NCI-H2171 treated with DMSO at 0.1 percent for 48 hours (cell line): Measurements from ENCODE around the gene PTPRE.

ENCODE experiments used
- DNase-seq: peaks from one replicate; lab custom pipeline; 2025; lab: John Stamatoyannopoulos, UW

Gene PTPRE

DNA sequence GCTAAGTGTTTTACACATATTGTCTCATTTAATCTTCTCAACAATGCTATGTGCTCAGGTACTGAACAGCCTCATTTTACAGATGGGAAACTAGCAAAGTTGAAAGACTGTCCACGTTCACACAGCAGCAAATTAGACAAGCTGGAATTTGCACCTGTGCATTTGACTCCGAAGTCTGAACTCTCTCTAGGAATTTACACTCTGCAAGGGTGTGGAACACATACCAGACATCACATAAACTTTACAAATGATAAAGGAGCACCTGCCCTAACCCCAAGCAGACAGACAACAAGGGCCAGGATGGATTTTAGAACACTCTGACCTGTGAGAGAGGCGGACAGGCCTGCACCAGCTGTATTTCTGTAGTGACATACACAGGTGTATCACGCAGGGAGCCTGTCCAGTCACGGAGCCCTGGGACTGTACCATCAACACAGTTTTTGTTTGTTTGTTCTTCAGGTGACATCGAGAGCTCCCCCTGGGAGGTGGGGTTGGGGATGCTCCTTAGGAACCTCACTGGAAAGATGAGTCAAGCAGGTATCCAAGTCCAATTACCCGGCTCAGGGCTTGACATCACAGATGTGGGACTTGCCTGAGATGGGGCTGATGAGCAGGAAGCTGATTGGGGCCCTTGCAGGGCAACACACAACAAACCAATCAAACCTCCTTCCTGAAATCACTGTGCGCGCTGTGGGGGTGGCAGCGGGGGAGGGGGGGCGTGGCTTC lies 188.3 kb downstream of the PTPRE start:
- DNase-seq = peak; percentile 25

DNA sequence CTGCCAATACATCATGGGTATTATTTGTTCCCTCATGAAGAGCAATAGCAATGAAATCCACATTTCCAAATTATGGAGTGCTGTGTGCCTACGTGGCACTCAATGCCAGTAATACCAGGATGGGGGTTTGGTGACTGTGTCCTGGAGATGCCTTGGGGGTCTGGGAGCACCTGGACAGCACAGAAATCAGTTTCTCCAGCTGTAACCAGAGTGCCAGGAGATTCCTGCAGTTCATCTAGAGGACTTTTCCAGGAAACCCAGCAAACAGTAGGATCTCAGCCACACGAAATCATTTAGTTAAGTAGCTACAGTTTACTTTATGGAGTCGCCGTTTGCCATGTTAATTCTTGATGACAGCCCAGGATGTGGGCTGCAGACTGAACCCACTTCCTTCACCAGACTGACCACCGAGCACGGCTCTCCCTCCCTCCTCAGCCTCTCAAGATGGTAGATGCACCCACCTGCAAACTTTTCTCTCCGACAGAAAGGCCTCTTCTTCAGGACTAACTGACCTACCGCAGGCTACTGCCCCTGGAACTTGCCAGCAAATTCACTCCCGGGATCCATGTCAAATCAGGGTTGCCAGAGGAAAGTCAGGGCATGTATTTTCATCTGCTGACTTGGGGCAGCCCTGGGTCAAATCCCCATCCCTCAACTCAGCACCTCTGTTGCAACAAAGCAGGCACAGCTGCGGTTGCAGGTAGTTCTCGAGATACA lies 189.0 kb downstream of the PTPRE start:
- no peak for DNase-seq

DNA sequence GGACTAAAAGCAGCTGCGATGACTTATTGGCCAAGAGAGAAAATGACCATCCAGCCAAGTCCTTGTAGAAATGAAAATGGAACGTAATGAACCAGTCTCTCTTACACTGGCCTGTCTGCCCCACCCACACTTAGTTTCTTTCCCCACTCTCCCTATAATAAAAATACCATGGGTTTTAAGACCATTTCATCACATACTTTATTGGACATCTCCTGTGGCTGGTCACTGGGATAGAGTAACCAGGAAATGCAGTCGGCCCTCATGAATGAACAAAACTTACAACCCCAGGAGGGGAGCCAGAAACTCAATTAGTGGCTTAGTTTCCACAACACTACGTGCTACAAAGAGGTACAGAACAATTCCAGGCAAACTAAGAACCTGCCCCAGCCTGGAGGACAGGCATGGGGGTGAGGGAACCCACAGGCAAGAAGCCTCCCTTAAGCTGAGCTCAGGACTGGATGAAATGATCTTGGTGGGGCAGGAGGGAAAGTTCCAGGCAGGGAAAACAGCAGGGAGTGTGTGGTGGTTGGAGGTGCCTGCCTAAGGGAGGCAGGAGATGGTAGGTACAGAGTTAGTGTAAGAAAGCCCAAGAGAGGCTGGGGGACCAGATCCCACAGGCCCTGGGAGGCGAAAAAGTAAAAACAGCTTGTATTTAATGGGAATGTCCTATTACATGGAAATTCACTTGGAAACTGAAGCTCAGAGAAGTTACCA lies 189.7 kb downstream of the PTPRE start:
- DNase-seq = no peak

DNA sequence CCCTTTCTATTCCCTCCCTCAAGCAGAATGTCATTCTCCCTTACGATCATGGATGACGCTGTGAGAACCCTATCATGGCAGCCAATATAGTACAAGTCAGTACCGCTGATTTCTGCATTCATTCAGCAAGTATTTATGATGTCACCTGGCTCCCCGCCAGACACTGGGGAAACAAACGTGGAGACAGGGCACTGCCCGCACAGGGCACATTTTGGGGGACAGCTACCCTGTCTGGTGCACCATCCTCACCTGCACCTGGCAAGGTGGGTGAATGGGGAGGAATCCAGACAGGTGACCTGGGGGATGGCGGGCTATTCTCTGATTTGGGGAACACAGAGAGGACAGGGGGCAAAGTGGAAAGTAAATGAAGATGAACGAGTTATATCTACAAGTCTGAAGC lies 190.9 kb downstream of the PTPRE start:
- no peak for DNase-seq

DNA sequence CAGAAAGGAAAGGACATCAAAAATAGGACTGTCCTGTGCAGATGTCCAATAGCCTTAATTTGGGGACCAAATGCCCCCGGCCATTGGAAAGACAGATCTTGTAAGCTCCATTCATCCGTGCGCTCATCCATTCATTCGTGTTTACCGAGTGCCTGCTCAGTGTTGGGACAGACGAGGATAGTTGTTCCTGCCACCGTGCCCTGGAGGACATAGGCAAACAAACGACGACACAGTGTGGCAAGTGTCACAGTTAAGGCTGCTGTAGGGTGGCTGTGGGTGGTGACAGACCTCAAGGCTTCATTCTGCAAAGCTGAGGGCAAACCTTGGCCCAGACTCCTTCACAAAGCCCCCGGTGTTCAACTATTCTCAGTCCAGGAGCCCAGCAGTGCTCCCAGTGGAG lies 191.7 kb downstream of the PTPRE start:
- DNase-seq = no peak

DNA sequence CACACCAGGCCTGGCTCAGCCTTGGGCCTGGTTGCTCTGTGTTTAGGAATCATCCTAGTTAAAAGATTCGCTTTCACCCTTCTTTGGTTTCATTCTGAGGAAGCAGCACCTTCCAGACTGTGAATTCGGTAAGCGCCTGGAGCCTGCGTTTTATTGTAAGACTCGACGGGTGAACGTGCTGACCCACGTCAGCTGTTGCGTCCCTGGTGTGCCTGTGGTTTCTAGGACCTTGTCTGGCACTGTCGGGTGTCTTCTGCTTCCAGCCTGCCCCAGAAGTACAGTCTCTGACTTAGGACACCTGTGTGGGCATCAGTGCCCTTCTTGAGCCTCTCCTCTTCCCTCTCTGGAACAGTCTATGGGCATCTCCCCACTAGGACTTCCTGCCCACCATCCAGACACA lies 193.0 kb downstream of the PTPRE start:
- DNase-seq = no peak

DNA sequence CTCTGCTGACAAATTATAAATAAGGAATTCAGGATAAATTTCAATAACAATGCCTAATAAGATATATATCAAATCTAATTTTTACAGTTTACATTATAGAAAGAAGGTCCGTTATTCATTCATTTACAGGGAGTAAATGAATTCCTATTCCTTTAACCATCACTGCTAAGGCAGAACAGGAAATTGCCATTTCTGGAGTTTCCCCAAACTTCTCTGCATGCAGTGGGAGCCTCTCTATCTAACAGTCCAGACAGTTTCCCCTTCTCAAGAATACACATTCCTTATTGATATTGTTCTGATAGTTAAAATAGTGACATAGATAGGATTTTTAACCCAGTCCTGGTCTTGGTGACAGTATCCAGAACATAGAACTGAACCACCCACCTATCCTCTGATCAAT lies 195.0 kb downstream of the PTPRE start:
- no peak for DNase-seq

DNA sequence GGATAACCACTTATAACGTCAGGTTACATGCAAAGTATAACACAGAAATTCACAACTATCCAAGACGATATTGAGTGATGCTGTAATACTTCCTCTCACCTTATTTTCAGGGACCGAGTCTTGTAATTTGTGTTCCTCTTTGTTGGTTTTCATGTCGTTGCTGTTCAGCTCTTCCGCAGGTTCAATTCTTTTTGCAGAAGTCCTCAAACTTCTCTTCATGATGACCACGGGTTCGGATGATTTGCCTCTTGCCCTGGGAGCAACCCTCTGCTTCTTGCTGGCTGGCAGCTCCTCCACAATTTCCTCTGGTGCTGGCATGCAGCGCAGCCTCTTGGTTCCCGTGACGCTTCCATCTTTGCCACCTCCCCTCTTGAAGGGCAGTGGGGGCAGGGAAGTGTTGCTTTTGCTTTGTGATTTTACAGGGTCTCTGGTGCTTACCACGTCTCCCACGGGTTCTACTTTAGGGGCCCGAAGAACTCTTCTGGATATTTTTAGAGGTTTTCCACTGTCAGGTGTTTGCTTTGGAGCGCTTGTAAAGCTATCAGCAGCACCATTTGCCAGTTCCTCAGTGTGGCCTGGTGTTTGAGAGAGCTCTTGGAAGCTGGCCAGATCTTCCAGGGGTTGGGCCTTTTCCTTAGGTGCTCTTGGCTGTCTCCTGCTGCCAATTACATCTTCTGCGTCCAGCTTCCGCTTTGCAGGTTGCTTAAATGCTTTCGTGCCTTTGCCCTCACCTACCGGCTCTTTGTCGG lies 195.8 kb downstream of the PTPRE start:
- DNase-seq = no peak

DNA sequence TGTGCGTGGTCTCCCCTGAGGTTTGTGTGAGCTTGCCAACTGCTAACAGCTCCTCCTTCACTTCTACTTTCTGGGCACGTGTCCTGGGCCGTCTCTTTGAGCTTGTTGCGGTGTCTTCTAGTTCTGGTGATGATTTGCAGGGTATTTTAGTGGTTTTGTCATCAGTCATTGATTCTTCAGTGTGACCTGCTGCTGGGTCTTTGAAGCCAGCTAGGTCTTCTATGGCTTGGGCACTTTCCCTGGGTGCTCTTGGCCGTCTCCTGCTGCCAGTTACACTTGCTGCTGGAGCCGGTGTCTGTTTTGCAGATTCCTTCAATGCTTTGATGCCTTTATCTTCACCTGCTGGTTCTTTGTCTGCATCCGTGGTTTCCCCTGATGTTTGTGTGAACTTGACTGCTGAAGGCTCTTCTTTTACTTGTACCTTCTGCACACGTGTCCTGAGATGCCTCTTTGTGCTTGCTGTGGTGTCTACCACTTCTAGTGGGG lies 196.4 kb downstream of the PTPRE start:
- DNase-seq = no peak

DNA sequence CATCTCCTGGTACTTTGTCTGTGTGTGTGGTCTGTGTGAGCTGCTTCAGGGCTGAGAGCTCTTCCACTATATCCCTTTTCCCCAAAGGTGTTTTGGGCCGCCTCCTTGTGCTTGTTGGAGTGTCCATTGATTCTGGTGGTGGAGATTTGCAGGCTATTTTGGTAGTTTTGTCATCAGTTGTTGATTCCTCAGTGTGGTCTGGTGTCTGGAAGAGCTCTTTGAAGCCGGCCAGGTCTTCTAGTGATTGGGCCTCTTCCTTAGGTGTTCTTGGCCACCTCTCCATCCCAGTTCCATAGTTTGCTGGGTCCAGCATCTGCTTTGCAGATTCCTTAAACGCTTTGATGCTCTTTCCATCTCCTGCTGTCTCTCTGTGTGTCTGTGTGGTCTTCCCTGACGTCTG lies 198.5 kb downstream of the PTPRE start:
- DNase-seq = no peak

DNA sequence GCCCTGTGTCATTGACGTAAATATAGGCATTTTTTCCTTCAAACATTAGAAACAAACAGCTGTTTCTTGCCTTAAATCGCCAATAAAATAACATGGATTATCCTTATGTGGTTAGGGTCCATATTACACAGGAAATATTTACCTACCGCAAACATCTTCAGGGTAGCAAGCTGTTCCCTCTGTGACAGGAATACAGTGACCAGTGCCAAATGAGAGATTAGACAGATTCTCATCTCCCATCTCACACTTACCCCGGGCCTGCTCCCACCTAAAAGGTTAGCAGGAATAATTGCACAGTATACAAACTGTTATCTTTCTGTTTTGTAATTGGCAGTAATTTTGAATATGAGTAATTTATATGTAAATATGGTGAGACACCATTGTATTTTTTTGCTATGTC lies 202.8 kb downstream of the PTPRE start:
- no peak for DNase-seq

DNA sequence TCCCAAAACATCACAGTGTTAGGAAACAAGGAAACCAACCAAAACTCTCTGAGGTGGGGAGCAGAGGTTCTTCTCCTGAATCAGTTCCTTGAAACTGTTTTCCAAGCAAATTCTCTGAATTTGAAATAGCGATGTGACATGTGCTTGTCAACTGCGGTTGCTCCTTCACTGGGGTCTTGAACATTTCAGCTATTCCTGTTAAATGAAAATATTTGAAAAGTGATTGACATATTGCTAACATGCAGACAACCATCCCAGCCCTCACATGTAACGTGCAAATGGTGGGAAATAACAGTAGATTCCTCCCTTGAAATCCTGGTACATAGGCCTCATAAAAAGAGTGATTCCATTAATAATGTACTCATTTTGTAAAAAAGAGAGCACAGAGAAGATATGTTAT lies 203.4 kb downstream of the PTPRE start:
- no peak for DNase-seq

DNA sequence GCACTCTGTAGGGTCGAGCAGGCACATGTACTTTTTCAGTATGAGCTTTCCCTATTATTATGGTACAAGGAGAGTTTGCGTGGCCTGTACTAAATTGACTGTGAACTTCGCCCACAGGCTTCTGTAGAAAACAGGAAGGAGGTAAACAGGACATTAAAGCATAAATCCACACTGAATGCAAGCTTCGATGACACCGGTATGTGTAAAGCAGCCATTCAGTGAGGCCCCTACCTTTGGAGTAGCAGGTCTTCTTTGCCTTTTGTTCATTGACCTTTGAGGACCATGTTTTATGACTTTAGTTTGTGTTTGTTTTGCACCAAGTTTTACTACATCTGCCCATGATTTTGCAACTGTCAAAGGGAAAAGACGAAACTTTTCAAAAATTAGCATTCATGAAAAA lies 204.8 kb downstream of the PTPRE start:
- DNase-seq = no peak

DNA sequence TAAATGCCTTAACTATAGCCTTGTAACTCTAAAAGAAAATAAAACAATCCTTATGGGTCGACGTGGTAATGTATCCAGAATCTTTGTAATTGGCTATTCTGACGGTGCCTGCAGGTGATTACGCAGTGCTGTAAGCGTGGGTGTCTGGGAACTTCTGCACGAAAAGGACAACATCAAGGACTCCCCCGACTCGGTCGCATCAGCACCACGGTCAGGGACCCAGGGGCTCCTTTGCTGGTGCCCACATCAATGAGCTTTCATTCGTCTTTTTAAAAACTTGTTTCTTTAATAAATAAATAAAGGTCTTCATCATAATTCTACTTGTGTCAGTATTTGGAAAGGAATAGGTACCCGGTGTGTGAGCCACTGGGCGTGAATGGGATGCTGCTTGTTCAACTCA lies 206.1 kb downstream of the PTPRE start:
- DNase-seq = no peak

DNA sequence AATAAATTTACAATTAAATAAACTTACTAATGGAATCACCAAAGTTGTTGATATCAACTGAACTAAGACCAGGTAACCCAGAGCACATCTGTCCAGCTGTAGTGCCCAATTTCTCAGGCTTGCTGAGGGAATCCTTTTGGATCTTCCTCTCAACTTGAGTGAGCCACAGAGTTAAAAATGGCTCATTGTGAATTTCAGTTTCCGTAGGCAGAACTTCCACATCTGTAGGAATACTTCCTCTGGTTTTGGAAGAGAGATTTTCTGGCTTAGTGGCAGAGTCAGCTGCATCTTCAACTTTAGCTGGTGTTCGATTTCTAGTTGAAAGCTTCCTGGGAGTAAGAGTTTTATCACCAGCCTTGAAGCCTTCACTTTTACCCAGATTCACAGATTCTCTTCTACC lies 208.0 kb downstream of the PTPRE start:
- DNase-seq = no peak

DNA sequence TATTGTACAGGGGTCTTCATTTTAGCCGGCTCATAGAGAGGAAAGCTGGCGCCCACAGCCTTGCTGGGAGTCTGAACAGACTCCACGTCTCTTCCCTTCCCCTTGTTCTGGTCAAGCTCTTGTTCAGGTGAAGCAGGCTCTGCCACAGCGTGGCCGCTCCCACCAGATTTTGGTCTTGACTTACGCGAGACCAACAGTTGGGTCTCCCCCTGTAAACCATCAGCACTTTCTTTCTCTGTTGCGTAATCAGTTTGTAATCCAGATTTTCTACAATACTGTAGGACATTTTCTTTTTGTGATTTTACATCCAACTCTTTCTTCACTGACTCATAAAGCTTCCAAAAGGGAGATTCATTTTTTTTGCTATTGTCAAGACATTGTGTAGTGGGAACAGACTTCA lies 208.5 kb downstream of the PTPRE start:
- no peak for DNase-seq

DNA sequence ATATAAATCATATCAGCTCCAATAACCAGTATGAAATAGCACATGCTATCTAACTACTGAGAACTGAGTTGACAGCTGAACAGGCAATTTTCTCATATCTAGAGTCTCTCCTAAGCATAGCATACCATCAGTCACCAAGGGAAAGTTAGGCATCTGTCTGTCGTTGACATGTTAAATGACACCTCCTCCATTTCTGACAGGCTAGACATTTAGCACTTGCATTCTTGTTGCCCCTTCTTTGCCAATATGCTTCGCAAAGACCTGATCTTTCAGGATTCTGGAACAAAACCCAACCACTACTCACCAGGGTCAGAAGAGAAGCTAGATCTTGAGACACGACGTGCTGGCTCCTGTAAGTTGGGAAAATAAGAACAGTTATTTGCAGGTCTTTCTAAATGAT lies 209.3 kb downstream of the PTPRE start:
- no peak for DNase-seq

DNA sequence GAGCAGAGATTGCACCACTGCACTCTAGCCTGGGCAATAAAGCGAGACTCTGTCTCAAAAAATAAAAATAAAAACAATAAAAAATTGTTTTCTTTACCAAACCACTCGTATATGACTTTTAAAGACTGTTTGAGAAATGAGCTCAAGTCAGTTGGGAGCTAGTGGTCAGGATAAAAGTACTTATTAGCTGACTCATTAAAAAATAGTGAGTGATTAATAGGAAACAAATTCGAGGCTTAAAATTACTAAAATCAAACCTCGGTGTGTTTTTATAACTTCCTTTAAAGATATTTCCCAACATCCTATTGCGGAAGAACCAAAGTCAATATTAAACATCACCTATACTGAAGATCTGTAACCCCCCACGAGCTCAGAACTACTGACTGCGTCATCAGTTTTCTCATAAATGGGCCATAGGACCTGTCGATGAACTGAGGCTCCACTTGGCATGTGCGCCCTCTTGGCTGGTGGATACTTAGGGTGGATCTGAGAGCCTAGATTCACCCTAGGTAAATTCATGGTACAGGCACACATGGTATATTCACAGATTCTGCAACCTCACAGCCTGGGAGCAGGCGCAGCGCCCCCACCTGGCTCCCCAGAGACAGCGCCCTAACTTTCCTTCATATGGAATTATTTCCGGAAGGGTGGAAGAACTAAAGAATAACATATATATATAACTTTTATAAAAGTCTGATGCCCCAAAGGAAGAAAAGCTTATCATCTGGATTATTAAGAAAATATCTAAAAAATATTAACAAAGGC lies 210.1 kb downstream of the PTPRE start:
- DNase-seq = no peak

DNA sequence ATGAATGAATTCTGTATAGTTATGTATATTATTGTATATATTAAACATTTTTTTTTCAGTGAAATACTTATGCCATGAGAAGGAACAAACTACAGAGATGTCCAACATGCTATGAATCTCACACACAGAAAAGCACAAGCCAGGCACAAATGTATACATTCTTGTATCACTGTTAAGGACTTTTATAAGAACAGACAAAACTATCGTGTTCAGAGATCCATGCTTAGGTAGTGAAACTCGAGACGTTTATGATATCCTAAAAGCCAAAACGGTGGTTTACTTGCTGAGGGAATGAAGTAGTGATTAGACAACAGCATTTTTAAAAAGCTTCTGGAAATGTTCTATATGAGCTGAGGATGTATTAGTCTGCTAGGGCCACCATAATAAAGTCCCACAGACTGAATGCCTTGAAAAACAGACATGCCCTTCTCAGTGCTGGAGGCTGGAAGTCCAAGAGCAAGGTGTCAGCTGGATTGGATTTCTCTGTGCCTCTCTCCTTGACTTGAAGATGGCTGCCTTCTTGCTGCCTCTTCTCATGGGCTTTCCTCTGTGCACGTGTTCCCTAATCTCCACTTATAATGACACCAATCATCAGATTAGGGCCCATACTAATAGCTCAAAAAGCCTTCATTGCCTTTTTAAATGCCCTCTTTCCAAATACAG lies 215.0 kb downstream of the PTPRE start:
- no peak for DNase-seq

DNA sequence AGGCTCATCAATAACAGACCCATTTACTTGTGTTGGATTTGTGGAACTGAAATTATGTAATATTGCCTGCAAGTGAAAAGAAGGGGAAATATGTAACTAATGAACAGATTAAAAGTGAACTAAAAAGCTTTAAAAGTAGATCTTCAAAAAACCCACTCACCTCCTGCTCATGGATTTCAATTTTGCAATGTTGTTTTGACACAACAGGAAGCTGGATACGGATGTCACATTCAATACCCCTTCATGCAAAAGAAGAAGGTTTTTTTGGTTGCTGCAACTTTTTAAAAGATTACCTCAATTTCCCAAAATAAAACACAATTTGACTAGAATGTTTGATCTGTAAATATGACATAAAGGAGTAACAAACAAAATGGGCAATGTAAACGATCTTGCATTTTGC lies 216.0 kb downstream of the PTPRE start:
- DNase-seq = no peak

DNA sequence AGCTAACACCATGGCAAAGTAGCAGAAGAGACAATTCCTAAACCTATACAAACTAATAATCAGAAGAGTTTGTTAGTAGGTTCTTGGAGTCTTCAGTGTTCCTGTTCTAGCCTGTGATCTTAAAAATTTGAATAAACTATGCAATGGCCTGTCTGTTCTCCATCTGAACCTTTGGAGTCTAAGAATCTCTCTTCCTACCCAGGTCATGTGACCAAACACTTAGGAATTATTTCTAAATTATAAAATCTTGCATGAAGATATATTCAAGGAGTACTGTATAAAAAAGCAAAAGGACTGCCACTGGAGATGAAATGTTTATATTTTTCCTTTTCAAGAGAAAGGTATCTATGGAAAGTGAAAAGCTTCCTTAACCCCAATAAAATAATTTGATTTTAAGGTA lies 216.9 kb downstream of the PTPRE start:
- DNase-seq = no peak
